Tracheal epithelial cell (primary cell): ENCODE data around the gene TSKU. TPM values are rescaled to one million over a fixed set of nuclear protein-coding genes. Genes with fewer than 3 reads are reported as not detected.

Experiments used
- total RNA-seq: library from RNA; depleted of rRNA; stranded (reverse); fragments of >200 nt; gene quantifications from 2 replicates; pipeline ENCODE4 v1.2.1, GENCODE V29; 2014

TSKU gene
- total RNA-seq: 14.5 and 23.9 TPM in 2 replicates

GRCh38 chr11:76783294-76783895 is at the start of gene TSKU:
TSS of gene TSKU (plus strand) at chr11:76783356. CDS start at chr11:76795617, 12,261 bp downstream.

Other genes starting within 250 kb of the TSKU start
- 0.72 TPM in 1 of 2 replicates, not detected in the other for gene LRRC32, start 112.6 kb upstream of the TSKU start, total RNA-seq
- 9.0 and 10.4 TPM in 2 replicates for gene ACER3, start 77.6 kb downstream of the TSKU start, total RNA-seq